Mesodermal cell (in vitro differentiated cells): ENCODE measurements around the gene SLC35G1.

ENCODE experiments used
- H3K27ac ChIP-seq: 2 replicates; pipeline ENCODE4 v1.7.0; 2013; ENCODE audit warnings: mild to moderate bottlenecking, low read depth, low read length, moderate library complexity; ENCODE audit not compliant: severe bottlenecking
- H3K36me3 ChIP-seq: 2 replicates; pipeline ENCODE4 v1.7.1; 2013; ENCODE audit warnings: mild to moderate bottlenecking, low read length, moderate library complexity; ENCODE audit not compliant: control insufficient read depth, insufficient read depth
- H3K4me1 ChIP-seq: one replicate; pipeline ENCODE4 v1.7.1; 2013; ENCODE audit warnings: mild to moderate bottlenecking, low read length; ENCODE audit not compliant: insufficient read depth, control insufficient read depth, poor library complexity, severe bottlenecking
- H3K4me3 ChIP-seq: 2 replicates; pipeline ENCODE4 v1.7.0; 2013; ENCODE audit warnings: low read length, control low read depth, mild to moderate bottlenecking; ENCODE audit not compliant: insufficient read depth, poor library complexity, severe bottlenecking; ENCODE audit errors: extremely low read depth
- H3K9me3 ChIP-seq: 2 replicates; pipeline ENCODE4 v1.7.1; 2013; ENCODE audit warnings: mild to moderate bottlenecking, low read length, moderate library complexity; ENCODE audit not compliant: control insufficient read depth
- WGBS, 2 experiments: methylation state at CpG; one replicate each; pipeline ENCODE4 v1.1.5; 2013; ENCODE audit warnings: missing lambda C conversion rate in 2 of 2; ENCODE audit not compliant: insufficient coverage in 2 of 2; 5-methylcytosine and 5-hydroxymethylcytosine counted together

The SLC35G1 gene

DNA sequence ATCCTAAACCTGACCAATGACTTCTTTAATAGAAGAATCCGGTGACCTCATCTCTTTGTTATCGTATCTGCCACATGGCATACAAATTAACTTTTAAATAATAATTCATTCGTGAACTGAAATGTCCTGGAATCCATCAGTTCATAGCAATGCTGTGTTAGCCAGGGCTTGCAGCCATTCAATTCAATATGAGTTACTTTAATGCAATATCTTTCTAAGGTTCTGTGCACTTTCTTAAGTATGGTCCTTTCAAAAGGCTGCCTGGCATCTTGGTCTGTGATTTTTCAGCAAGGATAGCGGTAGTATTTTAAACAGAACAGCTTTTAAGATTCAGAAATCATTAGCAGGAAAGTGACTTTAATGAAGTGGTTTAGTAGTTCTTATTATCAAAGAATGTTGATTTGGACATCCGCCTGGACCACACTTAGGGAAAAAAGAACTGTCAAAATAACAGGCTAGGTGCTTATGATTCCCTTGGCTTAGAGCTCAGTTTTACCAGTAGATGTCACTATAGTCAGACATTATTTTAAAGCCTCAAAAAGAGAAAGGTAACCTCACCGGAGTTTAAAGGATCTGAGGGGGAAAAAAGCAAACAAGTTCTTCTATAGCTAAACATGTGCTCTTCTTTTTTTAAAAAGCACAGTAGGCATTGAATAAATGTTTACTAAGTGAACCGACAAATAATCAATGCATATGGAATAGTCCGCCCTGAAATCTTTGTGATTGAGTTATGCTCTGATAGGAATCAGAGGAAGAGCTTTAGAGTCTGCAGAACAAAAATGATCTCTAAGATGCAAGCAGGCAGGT lies 22.7 kb downstream of the SLC35G1 start:
- no peaks in the 10 kb centered on the region for H3K36me3 ChIP-seq
- no peak overlapping the region for H3K4me3 ChIP-seq
- no peak overlapping the region for H3K27ac ChIP-seq
- WGBS, 2 experiments, result 90 to 92% methylated on average over 5 to 6 of the region's 8 CpGs
- no peaks in the 10 kb centered on the region for H3K9me3 ChIP-seq
- no peaks in the 10 kb centered on the region for H3K4me1 ChIP-seq

- no peak overlapping the region for H3K4me3 ChIP-seq
- no peaks in the 10 kb centered on the region for H3K36me3 ChIP-seq
- no peaks in the 10 kb centered on the region for H3K4me1 ChIP-seq
- H3K9me3 ChIP-seq, result no peaks in the 10 kb centered on the region
- H3K27ac ChIP-seq, result no peak overlapping the region
- 90 to 95% methylated on average over 9 of the region's 10 CpGs for WGBS, 2 experiments
Observed at GRCh38 chr10:93917064-93917391, 23.2 kb downstream of the SLC35G1 start.

GRCh38 chr10:93917821-93918220 lies 24.0 kb downstream of the SLC35G1 start:
- H3K36me3 ChIP-seq, result no peaks in the 10 kb centered on the region
- 71 to 86% methylated on average over 1 of the region's 2 CpGs for WGBS, 2 experiments
- H3K9me3 ChIP-seq, result no peaks in the 10 kb centered on the region
- no peak overlapping the region for H3K27ac ChIP-seq
- no peaks in the 10 kb centered on the region for H3K4me1 ChIP-seq
- H3K4me3 ChIP-seq, result no peak overlapping the region

DNA sequence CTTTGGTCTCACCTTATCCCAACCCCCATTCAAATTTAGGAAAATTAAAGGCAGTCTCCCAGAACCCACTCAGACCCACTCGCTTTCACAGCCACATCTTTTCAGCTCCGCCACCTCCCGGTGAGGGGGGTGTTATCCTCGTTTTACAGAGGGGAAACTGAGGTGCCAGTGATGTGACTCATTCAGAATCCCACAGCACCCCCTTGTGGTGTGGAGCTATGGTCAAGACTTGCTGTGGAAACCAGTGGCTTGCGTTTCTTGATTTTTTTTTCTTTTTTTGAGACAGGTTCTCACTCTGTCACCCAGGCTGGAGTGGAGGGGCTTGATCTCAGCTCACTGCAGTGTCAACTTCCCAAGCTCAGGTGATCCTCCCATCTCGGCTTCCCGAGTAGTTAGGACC lies 27.6 kb downstream of the SLC35G1 start:
- Histone ChIP-seq H3K9me3 (no peaks in the 10 kb centered on the region), H3K36me3 (no peaks in the 10 kb centered on the region), H3K4me3 (no peak overlapping the region), H3K27ac (no peak overlapping the region), H3K4me1 (no peaks in the 10 kb centered on the region)
- WGBS, 2 experiments, result 75 to 94% methylated on average over 2 of the region's 7 CpGs

DNA sequence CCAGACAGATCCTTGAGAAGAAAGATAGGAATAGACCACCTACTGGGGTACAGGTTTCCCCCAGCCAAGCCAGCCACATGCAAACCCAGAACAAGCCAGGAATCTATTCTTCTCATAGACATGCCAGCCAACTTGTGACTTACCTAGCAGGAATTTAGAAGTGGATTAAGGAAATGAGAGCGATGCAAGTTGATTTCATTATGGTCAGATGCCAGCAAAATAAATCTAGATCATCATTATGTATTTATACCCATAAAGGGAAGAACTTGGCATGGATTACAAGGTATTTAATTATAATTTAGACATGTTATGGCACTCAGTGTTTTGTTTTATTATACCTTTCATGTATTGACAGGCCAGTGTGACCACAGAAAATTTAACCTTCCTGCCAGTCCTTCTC lies 32.8 kb downstream of the SLC35G1 start:
- WGBS, 2 experiments, result no CpG with 5 or more reads among the region's 1 CpG

DNA sequence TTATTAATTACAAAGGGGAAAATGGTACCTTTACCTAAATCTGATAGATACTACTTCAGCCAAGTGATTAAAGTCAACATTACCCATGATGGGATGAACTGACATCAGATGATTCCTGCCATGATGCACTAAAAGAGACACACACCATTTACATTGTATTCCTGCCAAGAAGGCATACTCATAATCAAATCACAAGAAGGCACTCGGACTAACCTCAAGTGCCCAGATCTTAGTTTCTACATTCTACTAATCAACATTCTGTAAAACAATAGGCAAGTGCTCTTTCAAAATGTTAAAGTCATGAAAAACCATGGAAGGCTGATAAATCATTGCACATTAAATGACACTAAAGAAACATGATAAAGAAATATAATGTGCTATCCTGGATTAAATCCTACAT lies 44.4 kb downstream of the SLC35G1 start:
- H3K4me3 ChIP-seq, result no peak overlapping the region
- H3K9me3 ChIP-seq, result no peaks in the 10 kb centered on the region
- WGBS, 2 experiments, result 100% methylated on average over 1 of the region's 1 CpG; no CpG with 5 or more reads in 1 of the 2 experiments
- no peaks in the 10 kb centered on the region for H3K36me3 ChIP-seq
- H3K27ac ChIP-seq, result no peak overlapping the region
- H3K4me1 ChIP-seq, result no peaks in the 10 kb centered on the region

More for the DNA sequence above, 32.8 kb downstream of the SLC35G1 start:
- Histone ChIP-seq H3K36me3 (no peaks in the 10 kb centered on the region), H3K9me3 (peaks cover 5% of the 10 kb centered on the region), H3K4me3 (no peak overlapping the region), H3K27ac (no peak overlapping the region), H3K4me1 (no peaks in the 10 kb centered on the region)

DNA sequence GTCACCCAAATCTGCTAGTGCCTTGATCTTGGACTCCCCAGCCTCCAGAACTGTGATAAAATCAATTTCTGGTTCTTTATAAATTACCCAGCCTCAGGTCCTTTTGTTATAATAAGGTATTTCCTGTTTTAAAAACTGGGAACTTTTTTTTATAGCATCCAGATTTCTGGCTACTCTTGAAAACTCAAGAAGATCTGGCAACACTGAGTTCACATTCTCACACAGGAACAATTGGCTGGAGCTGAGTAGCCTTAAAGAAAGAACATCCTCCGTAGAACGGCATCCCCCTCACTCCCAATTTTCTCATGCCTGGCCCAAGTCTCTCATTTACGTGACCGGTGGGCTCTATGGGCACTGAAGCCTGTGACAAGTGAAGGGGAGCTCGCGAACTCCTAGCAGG lies 47.1 kb downstream of the SLC35G1 start:
- Histone ChIP-seq H3K27ac (no peak overlapping the region), H3K9me3 (no peaks in the 10 kb centered on the region), H3K4me3 (no peak overlapping the region), H3K4me1 (no peaks in the 10 kb centered on the region), H3K36me3 (no peaks in the 10 kb centered on the region)
- WGBS, 2 experiments, result 92% methylated on average over 2 of the region's 6 CpGs; no CpG with 5 or more reads in 1 of the 2 experiments

DNA sequence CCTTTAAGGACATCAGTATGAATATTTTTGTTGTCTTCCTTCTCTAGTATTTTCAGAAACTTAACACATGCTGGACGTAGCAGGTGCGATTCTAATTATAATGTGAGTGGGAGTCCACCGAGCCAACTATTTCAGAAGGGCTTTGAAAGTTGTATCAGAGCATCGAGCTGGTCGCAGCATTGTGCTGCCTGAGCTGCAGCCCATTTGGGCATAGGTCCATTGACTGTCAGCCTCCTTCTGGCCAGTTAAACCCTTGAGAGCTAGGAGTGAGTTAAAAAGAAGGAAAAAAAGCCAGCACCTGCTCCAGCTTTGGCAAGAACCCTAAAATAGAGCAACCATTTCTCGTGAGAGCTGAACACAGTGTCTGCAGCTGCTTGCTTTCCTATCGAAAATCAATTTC lies 47.8 kb downstream of the SLC35G1 start:
- H3K36me3 ChIP-seq, result no peaks in the 10 kb centered on the region
- H3K27ac ChIP-seq, result no peak overlapping the region
- no peaks in the 10 kb centered on the region for H3K4me1 ChIP-seq
- 89 to 97% methylated on average over 5 of the region's 7 CpGs for WGBS, 2 experiments
- no peaks in the 10 kb centered on the region for H3K9me3 ChIP-seq
- H3K4me3 ChIP-seq, result no peak overlapping the region

DNA sequence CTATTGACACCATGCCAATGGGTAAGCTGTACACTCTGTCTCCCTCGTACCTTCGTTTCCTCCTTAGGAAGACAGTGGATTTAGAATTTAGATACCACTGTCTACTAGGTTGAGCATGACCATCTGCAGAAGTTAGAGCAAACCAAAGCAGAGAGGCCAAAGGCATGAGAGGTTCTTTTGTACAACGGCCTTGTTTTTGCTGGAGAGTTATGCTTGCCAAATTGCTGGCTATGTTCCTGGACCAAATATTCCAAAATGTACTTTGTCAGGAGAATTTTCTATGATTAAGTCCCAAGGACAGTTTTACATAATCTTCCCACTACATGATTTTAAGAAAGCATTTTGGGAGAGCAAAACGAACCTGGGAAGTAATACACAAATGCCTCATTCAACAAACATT lies 52.0 kb downstream of the SLC35G1 start:
- H3K27ac ChIP-seq, result no peak overlapping the region
- no peaks in the 10 kb centered on the region for H3K36me3 ChIP-seq
- H3K9me3 ChIP-seq, result no peaks in the 10 kb centered on the region
- H3K4me1 ChIP-seq, result no peaks in the 10 kb centered on the region
- no peak overlapping the region for H3K4me3 ChIP-seq
- WGBS, 2 experiments, result 100% methylated on average over 1 to 3 of the region's 4 CpGs

DNA sequence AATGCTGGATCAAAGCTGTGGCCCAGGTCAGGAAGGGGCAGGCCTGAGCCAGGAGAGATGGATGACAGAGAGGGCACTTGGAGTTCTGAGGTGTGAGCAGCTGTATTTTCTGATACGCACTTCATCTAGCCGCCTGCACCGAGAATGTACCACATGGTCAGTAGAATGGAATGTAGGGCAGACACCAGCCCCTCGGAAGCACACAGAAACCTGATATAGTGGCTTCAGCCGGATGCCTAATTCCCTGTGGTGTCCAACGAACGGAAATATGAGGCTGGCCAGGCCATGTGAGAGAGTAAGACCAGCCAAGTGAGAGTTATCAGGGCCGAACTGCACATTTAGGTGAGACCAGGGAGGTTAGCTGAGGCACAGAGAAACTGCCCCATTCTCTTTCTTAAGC lies 53.3 kb downstream of the SLC35G1 start:
- Histone ChIP-seq H3K4me1 (no peaks in the 10 kb centered on the region), H3K36me3 (no peaks in the 10 kb centered on the region), H3K27ac (no peak overlapping the region), H3K4me3 (no peak overlapping the region), H3K9me3 (no peaks in the 10 kb centered on the region)
- WGBS, 2 experiments, result 81 to 92% methylated on average over 8 of the region's 8 CpGs

DNA sequence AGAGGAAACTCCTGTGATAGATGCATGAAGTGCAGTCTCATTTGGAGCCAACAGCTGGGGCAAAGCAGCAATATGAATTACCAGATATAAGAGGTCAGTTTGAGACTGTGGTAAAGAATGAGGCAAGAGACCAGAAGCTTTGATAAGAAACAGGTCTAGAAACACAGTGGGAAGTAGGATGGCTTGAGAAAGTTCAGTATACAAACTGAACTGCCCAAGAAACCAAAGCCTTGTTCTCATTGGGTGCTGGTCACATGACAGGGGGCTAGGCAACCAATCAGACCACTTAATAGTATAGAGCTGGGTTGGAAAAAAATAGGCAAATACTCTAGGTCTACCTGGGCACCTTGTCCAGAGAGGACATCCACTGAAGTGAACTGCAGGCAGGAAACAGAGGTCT lies 53.7 kb downstream of the SLC35G1 start:
- H3K36me3 ChIP-seq, result no peaks in the 10 kb centered on the region
- H3K4me1 ChIP-seq, result no peaks in the 10 kb centered on the region
- no peak overlapping the region for H3K27ac ChIP-seq
- no peaks in the 10 kb centered on the region for H3K9me3 ChIP-seq
- H3K4me3 ChIP-seq, result no peak overlapping the region
